B cell (primary cell): ENCODE data around the gene XPNPEP3. TPM values are rescaled to one million over a fixed set of nuclear protein-coding genes. Genes with fewer than 3 reads are reported as not detected.

ENCODE experiments used
- ATAC-seq: fragments of 200-7000 bp; cut with Tn5 transposase; one replicate; pipeline ENCODE4 v1.10.0; 2021; ENCODE audit warnings: low read depth, mild to moderate bottlenecking, moderate number of reproducible peaks, moderate library complexity
- CTCF ChIA-PET: fragments of 350-600 bp; sonication (Branson Sonifier 250); formaldehyde crosslinking; loops from one replicate; lab custom pipeline; 2021; ENCODE audit warnings: antibody characterized with exemption, inconsistent platforms; lab: Charles Lee
- POLR2A ChIA-PET: fragments of 350-600 bp; sonication (Branson Sonifier 250); formaldehyde crosslinking; loops from one replicate; lab custom pipeline; 2021; ENCODE audit warnings: antibody characterized with exemption; lab: Charles Lee
- DNase-seq: peaks from one replicate; pipeline ENCODE4 v3.0.0; 2013
- H2AFZ ChIP-seq: 2 replicates; pipeline ENCODE4 v1.6.1; 2012; ENCODE audit warnings: mild to moderate bottlenecking, low read depth, low read length; ENCODE audit not compliant: insufficient read depth, poor library complexity, severe bottlenecking
- H3K27ac ChIP-seq, 2 donors: 1 replicate in 1 of 2; 2 replicates in 1 of 2; pipeline ENCODE4 v1.5.1; 2012 to 2013; ENCODE audit warnings: low read length in 2 of 2, mild to moderate bottlenecking in 2 of 2, moderate library complexity in 1 of 2
- H3K27me3 ChIP-seq, 4 experiments: fragments of 200-600 bp in 1 of 4; sonication (generic) in 1 of 4; replicated peaks in 1 of 4; 1 replicate in 2 of 4; 2 replicates in 2 of 4; pipeline versions ENCODE4 v1.6.1 to v1.7.0; 2013 to 2016; ENCODE audit warnings: low read length in 3 of 4, mild to moderate bottlenecking in 2 of 4, mixed read lengths in 1 of 4, moderate library complexity in 1 of 4; ENCODE audit not compliant: insufficient read depth in 4 of 4, control insufficient read depth in 3 of 4; ENCODE audit errors: control extremely low read depth in 1 of 4
- H3K36me3 ChIP-seq, 2 experiments: replicated peaks in 1 of 2; 1 replicate in 1 of 2; 2 replicates in 1 of 2; pipeline versions ENCODE4 v1.6.1 to v1.7.1; 2013; ENCODE audit warnings: low read length in 1 of 2; ENCODE audit not compliant: insufficient read depth in 2 of 2, control insufficient read depth in 1 of 2; ENCODE audit errors: control extremely low read depth in 1 of 2, extremely low read depth in 1 of 2
- H3K4me1 ChIP-seq, 2 donors: fragments of 200-600 bp in 1 of 2; sonication (generic) in 1 of 2; 1 replicate in 1 of 2; 2 replicates in 1 of 2; pipeline versions ENCODE4 v1.5.1 to v1.6.1; 2013 to 2017; ENCODE audit warnings: low read length in 2 of 2; ENCODE audit not compliant: control insufficient read depth in 2 of 2, insufficient read depth in 2 of 2
- H3K4me2 ChIP-seq: replicated peaks from 2 replicates; pipeline ENCODE3; 2012; ENCODE audit warnings: mild to moderate bottlenecking, low read depth, low read length; ENCODE audit not compliant: poor library complexity, severe bottlenecking
- H3K4me3 ChIP-seq, 5 experiments: fragments of 200-600 bp in 1 of 5; sonication (generic) in 1 of 5; 1 replicate in 3 of 5; 2 replicates in 2 of 5; pipeline versions ENCODE4 v1.5.1 to v1.7.0; 2011 to 2016; ENCODE audit warnings: low read length in 4 of 5, mild to moderate bottlenecking in 4 of 5, low read depth in 2 of 5, control low read depth in 1 of 5, moderate library complexity in 1 of 5; ENCODE audit not compliant: insufficient read depth in 1 of 5; ENCODE audit errors: control extremely low read depth in 1 of 5, extremely low read depth in 1 of 5
- H3K79me2 ChIP-seq: fragments of 200-600 bp; sonication (generic); one replicate; pipeline ENCODE4 v1.6.0; 2016; ENCODE audit warnings: low read length; ENCODE audit not compliant: control insufficient read depth, insufficient read depth
- H3K9ac ChIP-seq: fragments of 200-600 bp; sonication (generic); 2 replicates; pipeline ENCODE4 v1.6.1; 2017; ENCODE audit warnings: mild to moderate bottlenecking, low read length, moderate library complexity
- H3K9me3 ChIP-seq, 3 donors: one replicate each; pipeline versions ENCODE4 v1.6.1 to v1.7.1; 2013; ENCODE audit warnings: low read length in 2 of 3; ENCODE audit not compliant: control insufficient read depth in 2 of 3, insufficient read depth in 1 of 3; ENCODE audit errors: control extremely low read depth in 1 of 3
- H4K20me1 ChIP-seq: 2 replicates; pipeline ENCODE4 v1.6.0; 2012; ENCODE audit warnings: mild to moderate bottlenecking, low read length; ENCODE audit not compliant: insufficient read depth, control insufficient read depth, poor library complexity, severe bottlenecking
- H3K27ac Mint-ChIP-seq: one replicate; pipeline ENCODE4 v1.8.0; 2021; ENCODE audit warnings: mixed read lengths
- H3K27me3 Mint-ChIP-seq: one replicate; pipeline ENCODE4 v1.8.0; 2021; ENCODE audit warnings: mixed read lengths
- H3K4me1 Mint-ChIP-seq: one replicate; pipeline ENCODE4 v1.8.0; 2021; ENCODE audit warnings: mixed read lengths
- H3K4me3 Mint-ChIP-seq: one replicate; pipeline ENCODE4 v1.8.0; 2021; ENCODE audit warnings: mixed read lengths
- H3K9me3 Mint-ChIP-seq: one replicate; pipeline ENCODE4 v1.8.0; 2022; ENCODE audit warnings: mixed read lengths; ENCODE audit not compliant: insufficient read depth
- EZH2 ChIP-seq: IDR thresholded peaks from 2 replicates; pipeline ENCODE4 v1.6.1; 2012; ENCODE audit warnings: borderline replicate concordance, low read depth, mild to moderate bottlenecking, moderate library complexity, low read length; ENCODE audit not compliant: insufficient read depth, poor library complexity, severe bottlenecking
- WGBS: methylation state at CpG from one replicate; pipeline ENCODE4 v1.1.5; 2013; ENCODE audit warnings: missing lambda C conversion rate; ENCODE audit not compliant: insufficient coverage; 5-methylcytosine and 5-hydroxymethylcytosine counted together
- intact Hi-C: fragments of 100-400 bp; cut with micrococcal nuclease; formaldehyde crosslinking; loops from one replicate; pipeline ENCODE4 v1.10.0; 2022
- polyA plus RNA-seq: library from polyadenylated mRNA; depleted of rRNA; stranded (reverse); fragments of >200 nt; gene quantifications from 2 replicates; pipeline ENCODE4 v1.2.3, GENCODE V29; 2012
- total RNA-seq, 2 donors: library from RNA; stranded (reverse); fragments of 120-200 nt in 1 of 2; gene quantifications; 1 replicate in 1 of 2; 2 replicates in 1 of 2; pipeline versions ENCODE4 v1.2.3 to v1.2.4, GENCODE V29; 2013 to 2022
- TF ChIP-seq, protein P1 (sequence below): fragments of 200-600 bp; IDR thresholded peaks from one replicate; pipeline ENCODE4 v1.8.0; 2022; ENCODE audit warnings: antibody characterized with exemption, mild to moderate bottlenecking

Gene XPNPEP3
- total and polyA plus RNA-seq, 2 donors (not counting 1 experiment from before 2014, with no cell fraction given) = 7.9 to 18.9 TPM

DNA sequence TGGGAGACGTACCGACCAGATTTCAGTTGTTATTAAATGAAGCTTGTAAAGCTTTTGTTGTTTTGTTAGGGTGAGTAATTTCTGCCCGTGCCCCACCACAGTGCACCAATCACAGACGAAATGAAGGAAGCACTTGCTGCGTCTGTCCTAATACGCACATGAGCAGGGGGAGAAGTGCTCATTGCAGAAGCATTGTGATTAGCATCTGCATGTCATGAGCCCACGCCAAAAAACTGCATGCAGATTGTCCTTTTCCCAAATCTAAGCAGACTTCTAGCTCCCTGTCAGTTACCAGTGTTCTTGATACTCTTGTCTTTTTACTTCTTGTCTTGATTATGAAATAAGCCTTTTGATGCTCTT lies 109.8 kb downstream of the XPNPEP3 start:
- intact Hi-C loops = no loop called here
- DNase-seq (no peak), ATAC-seq (no peak)
- TF ChIP-seq EZH2 = no peak
- Histone ChIP-seq H3K4me3 (no peak overlapping the region), H3K4me1 (peaks cover 4 to 6% of the 10 kb centered on the region in 2 donors), H2AFZ (no peak overlapping the region), H3K36me3 (peaks cover 15 to 61% of the 10 kb centered on the region in 2 experiments), H3K9ac (no peak overlapping the region), H3K27me3 (no peaks in the 10 kb centered on the region), H3K27ac (no peak overlapping the region), H3K4me2 (no peak overlapping the region), H3K79me2 (peaks cover 43% of the 10 kb centered on the region), H3K9me3 (no peaks in the 10 kb centered on the region), H4K20me1 (peaks cover 24% of the 10 kb centered on the region)
- WGBS = 85% methylated on average over 2 of the region's 7 CpGs
- Mint-ChIP-seq H3K4me3 (no peak overlapping the region), H3K9me3 (no peaks in the 10 kb centered on the region), H3K27me3 (no peaks in the 10 kb centered on the region), H3K27ac (no peak overlapping the region), H3K4me1 (peaks cover 9% of the 10 kb centered on the region)
- ChIA-PET POLR2A (interaction anchor here (0.5 kb wide), 1 partner anchor 101 kb away, joined by 4 read pairs; no protein-coding TSS in a partner anchor), CTCF (interaction anchor here (1.0 to 2.8 kb wide), 3 partner anchors 15 to 126 kb away, joined by 3 to 12 read pairs (median 3); partner anchors contain the start of genes EP300 and RBX1)

DNA sequence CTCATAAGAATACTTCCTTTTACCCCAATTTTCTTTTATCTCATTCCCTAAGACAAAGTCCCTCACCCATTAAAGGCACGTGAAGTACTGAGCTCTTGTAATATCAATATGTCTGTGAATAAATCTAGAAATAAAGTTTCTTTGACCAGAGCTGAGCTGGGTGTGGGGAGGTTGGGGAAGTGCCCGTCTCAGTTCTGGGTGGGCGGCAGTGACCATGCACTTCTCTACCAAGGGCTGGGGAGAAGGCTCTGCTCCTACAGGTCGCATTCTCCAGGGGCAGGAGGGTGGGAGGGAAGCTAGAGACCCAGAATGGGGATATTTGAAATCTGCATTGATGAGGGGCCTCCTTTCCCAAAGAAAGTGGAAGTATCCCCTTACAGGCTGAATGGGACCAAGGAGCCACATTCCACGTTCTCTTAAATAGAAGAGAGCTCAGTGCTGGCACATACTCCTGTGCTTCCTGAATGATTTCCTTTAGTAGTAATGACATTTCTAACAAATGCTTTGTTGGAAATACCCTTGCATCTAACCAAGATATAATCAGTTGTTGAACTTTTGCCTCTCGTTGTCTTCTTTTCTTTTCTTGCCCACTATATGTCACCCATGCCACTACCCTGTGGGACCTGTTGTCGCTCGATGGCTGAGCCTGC lies 110.3 kb downstream of the XPNPEP3 start:
- no peak for DNase-seq
- Histone ChIP-seq H3K36me3 (peaks cover 15 to 63% of the 10 kb centered on the region in 2 experiments), H3K9me3 (no peaks in the 10 kb centered on the region), H3K4me2 (no peak overlapping the region), H4K20me1 (peaks cover 24% of the 10 kb centered on the region), H3K9ac (no peak overlapping the region), H3K79me2 (peaks cover 38% of the 10 kb centered on the region), H3K4me3 (no peak overlapping the region), H3K27ac (no peak overlapping the region), H3K27me3 (no peaks in the 10 kb centered on the region), H2AFZ (no peak overlapping the region), H3K4me1 (peaks cover 4 to 6% of the 10 kb centered on the region in 2 donors)
- Mint-ChIP-seq H3K27ac (no peak overlapping the region), H3K4me3 (no peak overlapping the region), H3K4me1 (peaks cover 9% of the 10 kb centered on the region), H3K27me3 (no peaks in the 10 kb centered on the region), H3K9me3 (no peaks in the 10 kb centered on the region)
- TF ChIP-seq EZH2 = no peak
- TF ChIP-seq, protein P1, sequence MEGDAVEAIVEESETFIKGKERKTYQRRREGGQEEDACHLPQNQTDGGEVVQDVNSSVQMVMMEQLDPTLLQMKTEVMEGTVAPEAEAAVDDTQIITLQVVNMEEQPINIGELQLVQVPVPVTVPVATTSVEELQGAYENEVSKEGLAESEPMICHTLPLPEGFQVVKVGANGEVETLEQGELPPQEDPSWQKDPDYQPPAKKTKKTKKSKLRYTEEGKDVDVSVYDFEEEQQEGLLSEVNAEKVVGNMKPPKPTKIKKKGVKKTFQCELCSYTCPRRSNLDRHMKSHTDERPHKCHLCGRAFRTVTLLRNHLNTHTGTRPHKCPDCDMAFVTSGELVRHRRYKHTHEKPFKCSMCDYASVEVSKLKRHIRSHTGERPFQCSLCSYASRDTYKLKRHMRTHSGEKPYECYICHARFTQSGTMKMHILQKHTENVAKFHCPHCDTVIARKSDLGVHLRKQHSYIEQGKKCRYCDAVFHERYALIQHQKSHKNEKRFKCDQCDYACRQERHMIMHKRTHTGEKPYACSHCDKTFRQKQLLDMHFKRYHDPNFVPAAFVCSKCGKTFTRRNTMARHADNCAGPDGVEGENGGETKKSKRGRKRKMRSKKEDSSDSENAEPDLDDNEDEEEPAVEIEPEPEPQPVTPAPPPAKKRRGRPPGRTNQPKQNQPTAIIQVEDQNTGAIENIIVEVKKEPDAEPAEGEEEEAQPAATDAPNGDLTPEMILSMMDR = no peak
- POLR2A ChIA-PET = interaction anchor here (0.5 to 0.7 kb wide), 2 partner anchors 100 to 158 kb away, joined by 4 to 6 read pairs; no protein-coding TSS in a partner anchor
- intact Hi-C loops = no loop called here
- no peak for ATAC-seq
- 100% methylated on average over 2 of the region's 8 CpGs for WGBS
- CTCF ChIA-PET = interaction anchor here (0.7 to 2.8 kb wide), 4 partner anchors 16 to 167 kb away, joined by 3 to 12 read pairs (median 4); partner anchors contain the start of genes EP300 and RBX1
